Measurements from ENCODE around the gene RIC3.

GRCh38 chr11:8201644-8202365 is 33.0 kb upstream of the RIC3 start:
- TF ChIP-seq CTCF (IDR thresholded peaks at IDR 0.05) (no peak), POLR2A (IDR thresholded peaks at IDR 0.05) (no peak)

Measured in uterus (tissue), 2 donors.